MCF 10A (cell line): ENCODE measurements around the gene DNAJB9. TPM values are rescaled to one million over a fixed set of nuclear protein-coding genes. Genes with fewer than 3 reads are reported as not detected.
A peak's percentile ranks its signal among the peaks of the same experiment; 100 is the strongest.

Experiments
- BruUV-seq: library from RNA; stranded (reverse); fragments of 400-500 nt; replicated peaks from 2 replicates; lab custom pipeline; 2021; lab: Mats Ljungman, UMichigan
- CTCF ChIA-PET: fragments of 300-600 bp; sonication (Branson Sonifier 250); formaldehyde crosslinking; extraction: SDS; loops from one replicate; lab custom pipeline; 2021; ENCODE audit warnings: antibody characterized with exemption, inconsistent platforms; lab: Yijun Ruan, JAX
- POLR2A ChIA-PET: fragments of 300-600, 350-650 bp; sonication (Branson Sonifier 250); formaldehyde crosslinking; extraction: SDS; loops from one replicate; lab custom pipeline; 2020; ENCODE audit warnings: antibody characterized with exemption, inconsistent platforms; lab: Yijun Ruan, JAX
- DNase-seq: peaks from one replicate; pipeline ENCODE4 v3.0.0-alpha.2; 2018; ENCODE audit not compliant: unreplicated experiment
- H3K27ac Mint-ChIP-seq: one replicate; pipeline ENCODE4 v1.8.0; 2022; ENCODE audit warnings: mild to moderate bottlenecking, low read depth, mixed read lengths; ENCODE audit not compliant: unreplicated experiment
- H3K27me3 Mint-ChIP-seq: one replicate; pipeline ENCODE4 v1.8.0; 2022; ENCODE audit warnings: mixed read lengths; ENCODE audit not compliant: insufficient read depth, unreplicated experiment
- H3K36me3 Mint-ChIP-seq: one replicate; pipeline ENCODE4 v1.8.0; 2022; ENCODE audit warnings: mild to moderate bottlenecking, moderate library complexity, mixed read lengths; ENCODE audit not compliant: insufficient read depth, unreplicated experiment
- H3K4me1 Mint-ChIP-seq: one replicate; pipeline ENCODE4 v1.8.0; 2022; ENCODE audit warnings: mixed read lengths; ENCODE audit not compliant: insufficient read depth, unreplicated experiment
- H3K4me3 Mint-ChIP-seq: one replicate; pipeline ENCODE4 v1.8.0; 2022; ENCODE audit warnings: mild to moderate bottlenecking, moderate library complexity, mixed read lengths; ENCODE audit not compliant: unreplicated experiment
- H3K9me3 Mint-ChIP-seq: one replicate; pipeline ENCODE4 v1.8.0; 2022; ENCODE audit warnings: mixed read lengths; ENCODE audit not compliant: unreplicated experiment
- intact Hi-C: fragments of 100-400 bp; cut with micrococcal nuclease; formaldehyde crosslinking; loops from 2 replicates; pipeline ENCODE4 v1.14.1; 2022
- total RNA-seq: library from RNA; stranded (reverse); gene quantifications from 2 replicates; pipeline ENCODE4 v1.2.3, GENCODE V29; 2022
- TF ChIP-seq, protein P1 (sequence below): fragments of 200-600 bp; IDR thresholded peaks from one replicate; pipeline ENCODE4 v1.8.0; 2022; ENCODE audit warnings: antibody characterized with exemption, mild to moderate bottlenecking; ENCODE audit not compliant: unreplicated experiment

Gene DNAJB9
- total RNA-seq, 1 experiment from 2014 or later: 45.9 TPM

DNA sequence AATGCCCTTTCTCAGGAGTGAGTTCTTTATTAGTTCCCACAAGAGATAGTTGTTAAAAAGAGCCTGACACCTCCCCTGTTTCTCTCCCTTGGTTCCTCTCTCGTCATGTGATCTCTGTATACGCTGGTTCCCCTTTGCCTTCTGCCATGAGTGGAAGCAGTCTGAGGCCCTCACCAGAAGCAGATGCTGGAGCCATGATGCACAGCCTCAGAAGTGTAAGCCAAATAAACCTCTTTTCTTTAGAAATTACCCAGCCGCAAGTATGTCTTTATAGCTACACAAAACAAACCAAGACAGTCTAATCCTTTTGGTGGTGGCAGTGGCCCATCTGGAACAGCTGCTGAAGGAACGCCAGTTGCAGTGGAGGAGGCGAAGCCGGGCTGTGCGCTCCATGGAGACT is 9.3 kb downstream of the DNAJB9 start:
- intact Hi-C loops: no loop called here
- no peak overlapping the region for H3K27ac Mint-ChIP-seq
- TF ChIP-seq, protein P1, sequence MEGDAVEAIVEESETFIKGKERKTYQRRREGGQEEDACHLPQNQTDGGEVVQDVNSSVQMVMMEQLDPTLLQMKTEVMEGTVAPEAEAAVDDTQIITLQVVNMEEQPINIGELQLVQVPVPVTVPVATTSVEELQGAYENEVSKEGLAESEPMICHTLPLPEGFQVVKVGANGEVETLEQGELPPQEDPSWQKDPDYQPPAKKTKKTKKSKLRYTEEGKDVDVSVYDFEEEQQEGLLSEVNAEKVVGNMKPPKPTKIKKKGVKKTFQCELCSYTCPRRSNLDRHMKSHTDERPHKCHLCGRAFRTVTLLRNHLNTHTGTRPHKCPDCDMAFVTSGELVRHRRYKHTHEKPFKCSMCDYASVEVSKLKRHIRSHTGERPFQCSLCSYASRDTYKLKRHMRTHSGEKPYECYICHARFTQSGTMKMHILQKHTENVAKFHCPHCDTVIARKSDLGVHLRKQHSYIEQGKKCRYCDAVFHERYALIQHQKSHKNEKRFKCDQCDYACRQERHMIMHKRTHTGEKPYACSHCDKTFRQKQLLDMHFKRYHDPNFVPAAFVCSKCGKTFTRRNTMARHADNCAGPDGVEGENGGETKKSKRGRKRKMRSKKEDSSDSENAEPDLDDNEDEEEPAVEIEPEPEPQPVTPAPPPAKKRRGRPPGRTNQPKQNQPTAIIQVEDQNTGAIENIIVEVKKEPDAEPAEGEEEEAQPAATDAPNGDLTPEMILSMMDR: no peak
- no peak for DNase-seq
- H3K36me3 Mint-ChIP-seq: peaks cover 26% of the 10 kb centered on the region
- peaks cover 11% of the 10 kb centered on the region for H3K4me1 Mint-ChIP-seq
- ChIA-PET CTCF (interaction anchor here (1.5 kb wide), 1 partner anchor 18 kb away, joined by 3 read pairs; no protein-coding TSS in a partner anchor), POLR2A (no interaction called here)
- no peaks in the 10 kb centered on the region for H3K9me3 Mint-ChIP-seq
- BruUV-seq: no TSS peak
- no peaks in the 10 kb centered on the region for H3K27me3 Mint-ChIP-seq
- no peak overlapping the region for H3K4me3 Mint-ChIP-seq

DNA sequence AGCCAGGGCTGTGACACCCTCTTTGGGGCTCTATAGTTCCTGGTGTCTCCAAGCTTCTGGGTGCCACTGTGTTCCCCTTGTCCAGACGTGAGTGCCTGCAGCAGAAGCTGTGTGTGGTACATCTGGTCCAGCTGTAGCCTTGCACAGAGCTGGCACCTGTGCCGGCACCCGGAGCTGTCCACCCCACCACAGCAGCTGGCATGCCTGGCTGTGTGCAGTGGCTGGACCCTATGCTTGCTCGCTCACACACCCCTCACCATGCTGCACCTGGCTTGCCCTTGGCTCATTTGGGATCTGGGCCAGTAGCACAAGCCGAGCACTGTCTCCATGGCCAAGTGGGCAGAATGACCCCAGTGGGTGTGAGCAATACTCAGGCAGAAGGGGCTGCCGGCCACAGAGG is 10.6 kb downstream of the DNAJB9 start:
- Mint-ChIP-seq H3K9me3 (no peaks in the 10 kb centered on the region), H3K27me3 (no peaks in the 10 kb centered on the region), H3K36me3 (peaks cover 14% of the 10 kb centered on the region), H3K4me3 (no peak overlapping the region), H3K4me1 (peaks cover 7% of the 10 kb centered on the region), H3K27ac (no peak overlapping the region)
- TF ChIP-seq, protein P1: no peak
- ChIA-PET POLR2A (interaction anchor here (1.9 kb wide), 1 partner anchor 10 kb away, joined by 6 read pairs; the partner anchor contains the start of genes DNAJB9 and THAP5), CTCF (interaction anchor here (0.7 to 0.9 kb wide), 2 partner anchors 10 to 13 kb away, joined by 3 to 4 read pairs; no protein-coding TSS in a partner anchor)
- no peak for DNase-seq
- no TSS peak for BruUV-seq
- intact Hi-C loops: no loop called here

DNA sequence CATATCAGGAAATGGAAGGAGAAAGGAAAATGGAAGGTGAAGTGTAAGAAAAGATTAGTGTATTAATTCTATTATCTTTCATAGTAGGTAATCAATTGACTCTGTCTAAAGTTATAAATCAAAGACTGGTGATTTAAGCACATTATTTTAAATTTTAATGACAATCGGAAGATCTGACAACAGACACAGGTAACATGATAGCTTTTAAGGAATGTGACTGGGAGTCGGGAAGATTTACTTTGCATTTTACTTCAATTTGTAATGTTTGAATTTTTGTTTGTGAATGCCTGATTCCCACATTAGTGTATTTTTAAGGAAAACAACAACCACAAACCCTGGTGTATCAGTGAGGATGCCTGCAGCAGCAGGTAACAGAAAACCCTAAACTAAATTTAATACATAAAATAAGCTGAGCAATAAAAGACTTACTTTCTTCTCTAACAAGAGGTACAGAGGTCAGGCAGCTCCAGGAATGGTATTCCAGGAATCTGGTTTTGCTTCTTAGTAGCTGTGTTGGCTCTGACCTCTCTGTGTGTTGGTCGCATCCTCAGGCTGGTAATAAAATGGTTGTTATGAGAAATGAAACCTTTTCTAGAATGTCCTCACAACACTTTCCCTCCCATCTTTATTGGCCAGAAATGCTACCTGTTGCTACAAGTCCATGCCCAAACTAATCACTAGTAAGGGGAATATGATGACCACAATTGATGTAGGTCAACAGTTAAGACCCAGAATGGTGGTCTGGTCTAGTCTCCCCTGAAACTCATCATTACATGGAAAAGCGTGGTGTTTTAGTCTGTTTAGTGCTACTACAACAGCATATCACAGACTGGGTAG is 12.2 kb downstream of the DNAJB9 start:
- peaks cover 3% of the 10 kb centered on the region for H3K4me1 Mint-ChIP-seq
- H3K36me3 Mint-ChIP-seq: peaks cover 6% of the 10 kb centered on the region
- no peak overlapping the region for H3K27ac Mint-ChIP-seq
- no peak overlapping the region for H3K4me3 Mint-ChIP-seq
- no peaks in the 10 kb centered on the region for H3K9me3 Mint-ChIP-seq
- ChIA-PET CTCF (interaction anchor here (0.9 kb wide), 1 partner anchor 15 kb away, joined by 3 read pairs; no protein-coding TSS in a partner anchor), POLR2A (interaction anchor here (1.9 kb wide), 1 partner anchor 12 kb away, joined by 6 read pairs; the partner anchor contains the start of genes DNAJB9 and THAP5)
- intact Hi-C loops: no loop called here
- DNase-seq: no peak
- TF ChIP-seq, protein P1: no peak
- H3K27me3 Mint-ChIP-seq: peaks cover 14% of the 10 kb centered on the region
- BruUV-seq: no TSS peak

DNA sequence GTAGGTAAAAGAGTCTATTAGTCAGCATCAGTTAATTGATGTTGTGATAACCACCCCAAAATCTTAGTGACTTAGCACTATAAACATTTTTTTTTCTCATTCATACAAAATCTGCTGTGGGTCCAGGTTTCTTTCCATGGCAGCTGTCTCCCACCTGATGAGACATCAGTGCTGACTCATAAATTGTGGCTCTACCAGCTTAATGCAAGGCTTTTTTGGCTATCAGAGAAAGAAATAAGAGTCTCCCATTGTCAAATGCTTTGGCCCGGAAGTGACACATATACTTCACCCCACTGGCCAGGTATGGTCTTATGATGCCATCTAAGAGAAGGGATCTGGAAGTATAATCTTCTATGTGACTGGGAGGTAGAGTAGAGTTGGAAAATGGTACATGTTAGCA is 14.5 kb downstream of the DNAJB9 start:
- intact Hi-C loops: no loop called here
- H3K4me3 Mint-ChIP-seq: no peak overlapping the region
- H3K4me1 Mint-ChIP-seq: no peaks in the 10 kb centered on the region
- ChIA-PET POLR2A (interaction anchor here (1.0 kb wide), 1 partner anchor 10 kb away, joined by 3 read pairs; no protein-coding TSS in a partner anchor), CTCF (interaction anchor here (0.6 kb wide), 1 partner anchor 401 kb away, joined by 3 read pairs; no protein-coding TSS in a partner anchor)
- TF ChIP-seq, protein P1: no peak
- H3K27ac Mint-ChIP-seq: no peak overlapping the region
- DNase-seq: peak; percentile 8
- no peaks in the 10 kb centered on the region for H3K36me3 Mint-ChIP-seq
- H3K27me3 Mint-ChIP-seq: peaks cover 22% of the 10 kb centered on the region
- H3K9me3 Mint-ChIP-seq: no peaks in the 10 kb centered on the region
- BruUV-seq: no TSS peak
